DOHH2 (cell line): ENCODE results near the gene STAT5B.
"Not testable (repeated sequence)": the region's sequence is repeated elsewhere in the genome, so short reads cannot be mapped to it uniquely, and the experiment has no call there.

Experiments used
- H3F3A ChIP-seq: fragments of 200-600 bp; sonication (generic), shearing (Covaris generic); 2 replicates; pipeline ENCODE4 v1.6.0; 2016; ENCODE audit warnings: antibody characterized with exemption, mild to moderate bottlenecking; ENCODE audit not compliant: control insufficient read depth, insufficient read depth
- H3K27ac ChIP-seq: fragments of 200-600 bp; sonication (generic); 2 replicates; pipeline ENCODE4 v1.5.1; 2014; ENCODE audit warnings: low read depth, mild to moderate bottlenecking, low read length, moderate library complexity
- H3K27me3 ChIP-seq: fragments of 200-600 bp; sonication (generic); 2 replicates; pipeline ENCODE4 v1.6.1; 2014; ENCODE audit warnings: mild to moderate bottlenecking, low read length, mixed read lengths; ENCODE audit not compliant: control insufficient read depth
- H3K36me3 ChIP-seq: fragments of 200-600 bp; sonication (generic); 2 replicates; pipeline ENCODE4 v1.6.1; 2014; ENCODE audit warnings: mild to moderate bottlenecking, low read length, moderate library complexity, mixed read lengths; ENCODE audit not compliant: control insufficient read depth
- H3K4me1 ChIP-seq: fragments of 200-600 bp; sonication (generic); 2 replicates; pipeline ENCODE4 v1.6.1; 2014; ENCODE audit warnings: mild to moderate bottlenecking, low read length, mixed read lengths; ENCODE audit not compliant: control insufficient read depth
- H3K4me2 ChIP-seq: fragments of 200-600 bp; sonication (generic); 2 replicates; pipeline ENCODE4 v1.6.0; 2014; ENCODE audit warnings: mild to moderate bottlenecking, low read length, moderate library complexity
- H3K4me3 ChIP-seq: fragments of 200-600 bp; sonication (generic); 2 replicates; pipeline ENCODE4 v1.5.1; 2014; ENCODE audit warnings: mild to moderate bottlenecking, low read length, mixed read lengths
- H3K79me2 ChIP-seq: fragments of 200-600 bp; sonication (generic); 2 replicates; pipeline ENCODE4 v1.6.1; 2014; ENCODE audit warnings: mild to moderate bottlenecking, low read length, mixed read lengths; ENCODE audit not compliant: control insufficient read depth
- H3K9me2 ChIP-seq: fragments of 200-600 bp; sonication (generic); replicated peaks from 2 replicates; pipeline ENCODE4 v1.6.1; 2014; ENCODE audit warnings: mild to moderate bottlenecking, low read length, mixed read lengths; ENCODE audit not compliant: control insufficient read depth
- H3K9me3 ChIP-seq: fragments of 200-600 bp; sonication (generic); 2 replicates; pipeline ENCODE4 v1.6.1; 2014; ENCODE audit warnings: antibody characterized with exemption, low read length, mixed read lengths; ENCODE audit not compliant: control insufficient read depth, insufficient read depth
- H4K20me1 ChIP-seq: fragments of 200-600 bp; sonication (generic); 2 replicates; pipeline ENCODE4 v1.6.0; 2014; ENCODE audit warnings: low read depth, mild to moderate bottlenecking, antibody characterized with exemption, low read length, moderate library complexity; ENCODE audit not compliant: control insufficient read depth, insufficient read depth
- EZH2phosphoT487 ChIP-seq: fragments of 200-600 bp; sonication (generic); IDR thresholded peaks from 2 replicates; pipeline ENCODE4 v1.6.1; 2017; ENCODE audit warnings: borderline replicate concordance, mild to moderate bottlenecking, antibody characterized with exemption, low read length, moderate library complexity, mixed read lengths
- TF ChIP-seq, protein P1 (sequence below): fragments of 200-600 bp; sonication (generic); IDR thresholded peaks from one replicate; pipeline ENCODE4 v1.5.1; 2014; ENCODE audit warnings: antibody characterized with exemption, mild to moderate bottlenecking, low read depth, low read length; ENCODE audit not compliant: poor library complexity, severe bottlenecking

The STAT5B gene

GRCh38 chr17:42189651-42189965 is 86.6 kb downstream of the STAT5B start:
- no peaks in the 10 kb centered on the region for H3K9me3 ChIP-seq
- no peaks in the 10 kb centered on the region for H3K9me2 ChIP-seq
- H3K4me2 ChIP-seq: no peak overlapping the region
- H3K36me3 ChIP-seq: no peaks in the 10 kb centered on the region
- TF ChIP-seq, protein P1, sequence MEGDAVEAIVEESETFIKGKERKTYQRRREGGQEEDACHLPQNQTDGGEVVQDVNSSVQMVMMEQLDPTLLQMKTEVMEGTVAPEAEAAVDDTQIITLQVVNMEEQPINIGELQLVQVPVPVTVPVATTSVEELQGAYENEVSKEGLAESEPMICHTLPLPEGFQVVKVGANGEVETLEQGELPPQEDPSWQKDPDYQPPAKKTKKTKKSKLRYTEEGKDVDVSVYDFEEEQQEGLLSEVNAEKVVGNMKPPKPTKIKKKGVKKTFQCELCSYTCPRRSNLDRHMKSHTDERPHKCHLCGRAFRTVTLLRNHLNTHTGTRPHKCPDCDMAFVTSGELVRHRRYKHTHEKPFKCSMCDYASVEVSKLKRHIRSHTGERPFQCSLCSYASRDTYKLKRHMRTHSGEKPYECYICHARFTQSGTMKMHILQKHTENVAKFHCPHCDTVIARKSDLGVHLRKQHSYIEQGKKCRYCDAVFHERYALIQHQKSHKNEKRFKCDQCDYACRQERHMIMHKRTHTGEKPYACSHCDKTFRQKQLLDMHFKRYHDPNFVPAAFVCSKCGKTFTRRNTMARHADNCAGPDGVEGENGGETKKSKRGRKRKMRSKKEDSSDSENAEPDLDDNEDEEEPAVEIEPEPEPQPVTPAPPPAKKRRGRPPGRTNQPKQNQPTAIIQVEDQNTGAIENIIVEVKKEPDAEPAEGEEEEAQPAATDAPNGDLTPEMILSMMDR: no peak
- no peak for TF ChIP-seq EZH2phosphoT487
- H4K20me1 ChIP-seq: no peaks in the 10 kb centered on the region
- peaks cover 17% of the 10 kb centered on the region for H3K4me1 ChIP-seq
- no peaks in the 10 kb centered on the region for H3F3A ChIP-seq
- peaks cover 11% of the 10 kb centered on the region for H3K79me2 ChIP-seq
- no peaks in the 10 kb centered on the region for H3K27me3 ChIP-seq
- H3K4me3 ChIP-seq: no peak overlapping the region
- no peak overlapping the region for H3K27ac ChIP-seq

- Histone ChIP-seq H3K36me3 (no peaks in the 10 kb centered on the region), H3K9me3 (no peaks in the 10 kb centered on the region), H3K9me2 (no peaks in the 10 kb centered on the region), H3K4me2 (no peak overlapping the region), H3K27ac (no peak overlapping the region), H3K27me3 (no peaks in the 10 kb centered on the region), H4K20me1 (no peaks in the 10 kb centered on the region), H3K79me2 (peaks cover 9% of the 10 kb centered on the region), H3K4me1 (peaks cover 20% of the 10 kb centered on the region), H3K4me3 (no peak overlapping the region), H3F3A (no peaks in the 10 kb centered on the region)
- TF ChIP-seq, protein P1: no peak
- TF ChIP-seq EZH2phosphoT487: no peak
Observed at GRCh38 chr17:42188749-42189650, 87.2 kb downstream of the STAT5B start.

DNA sequence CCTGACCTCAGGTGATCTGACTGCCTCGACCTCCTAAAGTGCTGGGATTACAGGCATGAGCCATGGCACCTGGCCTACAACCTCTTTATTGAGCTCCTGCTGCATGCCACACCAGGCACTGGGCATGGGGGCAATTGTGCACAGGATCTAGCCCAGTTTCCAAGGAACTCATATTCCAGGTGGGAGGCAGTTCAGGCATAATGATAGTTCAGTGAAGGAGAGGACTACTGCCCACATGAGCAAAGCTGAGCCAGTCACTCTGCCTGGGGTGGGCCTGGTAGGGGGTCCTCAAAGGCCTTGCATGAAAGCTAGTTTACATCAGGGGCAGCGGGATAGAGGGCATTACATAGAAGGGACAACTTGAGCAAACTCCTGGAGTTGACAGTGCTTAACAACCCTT is 88.4 kb downstream of the STAT5B start:
- Histone ChIP-seq H4K20me1 (no peaks in the 10 kb centered on the region), H3K27ac (no peak overlapping the region), H3K4me1 (peaks cover 21% of the 10 kb centered on the region)

DNA sequence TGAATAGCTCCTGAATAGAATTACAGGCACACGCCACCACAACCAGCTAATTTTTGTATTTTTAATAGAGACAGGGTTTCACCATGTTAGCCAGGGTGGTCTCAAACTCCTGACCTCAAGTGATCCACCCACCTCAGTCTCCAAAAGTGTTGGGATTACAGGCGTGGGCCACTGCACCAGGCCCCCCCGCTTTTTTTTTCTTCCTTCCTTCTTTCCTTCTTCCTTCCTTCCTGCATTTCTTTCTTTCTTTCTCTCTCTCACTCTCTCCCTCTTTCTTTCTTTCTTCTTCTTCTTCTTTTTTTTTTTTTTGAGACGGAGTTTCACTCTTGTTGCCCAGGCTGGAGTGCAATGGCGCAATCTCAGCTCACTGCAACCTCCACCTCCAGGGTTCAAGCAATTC is 90.0 kb downstream of the STAT5B start:
- not testable (repeated sequence) for H3K9me3 ChIP-seq, H3K4me2 ChIP-seq, H3K36me3 ChIP-seq, H3K79me2 ChIP-seq, H3K27ac ChIP-seq, H4K20me1 ChIP-seq, H3K9me2 ChIP-seq, H3K27me3 ChIP-seq, H3F3A ChIP-seq, H3K4me3 ChIP-seq
- H3K4me1 ChIP-seq: peaks cover 33% of the 10 kb centered on the region

More for the DNA sequence above, 88.4 kb downstream of the STAT5B start:
- Histone ChIP-seq H3K36me3 (no peaks in the 10 kb centered on the region), H3F3A (no peaks in the 10 kb centered on the region), H3K4me2 (no peak overlapping the region), H3K4me3 (no peak overlapping the region), H3K27me3 (no peaks in the 10 kb centered on the region), H3K9me2 (no peaks in the 10 kb centered on the region), H3K9me3 (no peaks in the 10 kb centered on the region), H3K79me2 (no peaks in the 10 kb centered on the region)
- TF ChIP-seq, protein P1: no peak
- no peak for TF ChIP-seq EZH2phosphoT487
